Panc1 (cell line): ENCODE measurements around the gene CSNK2A2. TPM values are rescaled to one million over a fixed set of nuclear protein-coding genes. Genes with fewer than 3 reads are reported as not detected.

Source experiments
- ATAC-seq: fragments of 200-7000 bp; cut with Tn5 transposase; 2 replicates; pipeline ENCODE4 v1.9.1; 2020; ENCODE audit warnings: mild to moderate bottlenecking, moderate library complexity
- BruUV-seq: library from RNA; stranded (reverse); fragments of 400-500 nt; replicated peaks from 2 replicates; lab custom pipeline; 2021; lab: Mats Ljungman, UMichigan
- CTCF ChIA-PET: fragments of 300-600 bp; sonication (Branson Sonifier 250); formaldehyde crosslinking; loops from one replicate; lab custom pipeline; 2022; ENCODE audit warnings: antibody characterized with exemption; lab: Charles Lee
- POLR2A ChIA-PET: fragments of 300-600 bp; sonication (Branson Sonifier 250); formaldehyde crosslinking; loops from one replicate; lab custom pipeline; 2022; ENCODE audit warnings: antibody characterized with exemption; lab: Charles Lee
- DNase-seq: peaks from one replicate; pipeline ENCODE4 v3.0.0-alpha.2; 2010; ENCODE audit warnings: low read depth, low spot score
- H3K27ac ChIP-seq: 2 replicates; pipeline ENCODE4 v1.5.1; 2011; ENCODE audit warnings: mild to moderate bottlenecking, low read length, inconsistent platforms
- H3K27me3 ChIP-seq: fragments of 200-500 bp; sonication (Bioruptor generic); 2 replicates; pipeline ENCODE4 v1.6.0; 2014; ENCODE audit warnings: low read length, inconsistent platforms; ENCODE audit not compliant: control insufficient read depth, insufficient read depth
- H3K36me3 ChIP-seq: fragments of 200-500 bp; sonication (Bioruptor generic); 2 replicates; pipeline ENCODE4 v1.5.1; 2014; ENCODE audit warnings: inconsistent platforms, mild to moderate bottlenecking, low read length, moderate library complexity; ENCODE audit not compliant: control insufficient read depth, insufficient read depth
- H3K4me1 ChIP-seq: 2 replicates; pipeline ENCODE4 v1.5.1; 2011; ENCODE audit warnings: inconsistent platforms, mild to moderate bottlenecking, low read length, moderate library complexity; ENCODE audit not compliant: control insufficient read depth, insufficient read depth
- H3K4me3 ChIP-seq, 2 experiments: 2 replicates each; pipeline ENCODE4 v1.5.1; 2011 to 2012; ENCODE audit warnings: low read depth in 2 of 2, low read length in 2 of 2, mild to moderate bottlenecking in 2 of 2, inconsistent platforms in 1 of 2, moderate library complexity in 1 of 2
- H3K9me3 ChIP-seq: fragments of 200-500 bp; sonication (Bioruptor generic); 2 replicates; pipeline ENCODE4 v1.5.1; 2014; ENCODE audit warnings: low read depth, mild to moderate bottlenecking, inconsistent platforms, low read length, moderate library complexity; ENCODE audit not compliant: control insufficient read depth, insufficient read depth
- CTCF ChIP-seq: fragments of 450-650 bp; IDR thresholded peaks from 2 replicates; pipeline ENCODE4 v1.5.1; 2017; ENCODE audit warnings: mild to moderate bottlenecking
- POLR2AphosphoS5 ChIP-seq: IDR thresholded peaks from 2 replicates; pipeline ENCODE4 v1.6.1; 2012; ENCODE audit warnings: mild to moderate bottlenecking, low read depth, low read length, moderate library complexity
- SIN3A ChIP-seq: IDR thresholded peaks from 2 replicates; pipeline ENCODE4 v1.6.1; 2012; ENCODE audit warnings: low read depth, mild to moderate bottlenecking, low read length, moderate library complexity, borderline replicate concordance; ENCODE audit not compliant: insufficient read depth
- TCF7L2 ChIP-seq: IDR thresholded peaks from 2 replicates; pipeline ENCODE4 v1.6.1; 2011; ENCODE audit warnings: mild to moderate bottlenecking, low read depth, low read length, inconsistent platforms
- in situ Hi-C: cut with HindIII; loops from 2 replicates; pipeline ENCODE4 v1.10.0; 2016; ENCODE audit warnings: low sequenced_read_pairs, low pct_unique_long_range_greater_than_20kb
- intact Hi-C: fragments of 100-400 bp; cut with micrococcal nuclease; formaldehyde crosslinking; loops from one replicate; pipeline ENCODE4 v1.10.0; 2022; ENCODE audit not compliant: unreplicated experiment
- total RNA-seq: library from RNA; stranded (reverse); gene quantifications from one replicate; pipeline ENCODE4 v1.2.1, GENCODE V29; 2021; ENCODE audit not compliant: unreplicated experiment
- TF ChIP-seq, protein P1 (sequence below), 2 experiments: IDR thresholded peaks; 2 replicates each; pipeline ENCODE4 v1.6.1; 2011 to 2012; ENCODE audit warnings: low read depth in 2 of 2, control low read depth in 1 of 2, low read length in 1 of 2, mild to moderate bottlenecking in 1 of 2, moderate library complexity in 1 of 2; ENCODE audit not compliant: insufficient read depth in 1 of 2

The CSNK2A2 gene
- total RNA-seq, 1 experiment from 2014 or later, result 60.9 TPM

GRCh38 chr16:58235663-58236062 lies 37.8 kb upstream of the CSNK2A2 start:
- Histone ChIP-seq H3K36me3 (no peaks in the 10 kb centered on the region), H3K27ac (no peak overlapping the region), H3K4me3 (peak overlapping the region in 1 of 2 experiments; percentile 64; a peak in 3 of 4 replicates), H3K4me1 (0 out of 2 replicates have a peak, but pooled peaks cover 3% of the 10 kb centered on the region), H3K27me3 (peaks cover 7% of the 10 kb centered on the region; the same call in 1 of the 2 replicates), H3K9me3 (no peaks in the 10 kb centered on the region)
- no peak for ATAC-seq
- BruUV-seq, result no TSS peak
- no peak for TF ChIP-seq POLR2AphosphoS5
- TF ChIP-seq, protein P1, sequence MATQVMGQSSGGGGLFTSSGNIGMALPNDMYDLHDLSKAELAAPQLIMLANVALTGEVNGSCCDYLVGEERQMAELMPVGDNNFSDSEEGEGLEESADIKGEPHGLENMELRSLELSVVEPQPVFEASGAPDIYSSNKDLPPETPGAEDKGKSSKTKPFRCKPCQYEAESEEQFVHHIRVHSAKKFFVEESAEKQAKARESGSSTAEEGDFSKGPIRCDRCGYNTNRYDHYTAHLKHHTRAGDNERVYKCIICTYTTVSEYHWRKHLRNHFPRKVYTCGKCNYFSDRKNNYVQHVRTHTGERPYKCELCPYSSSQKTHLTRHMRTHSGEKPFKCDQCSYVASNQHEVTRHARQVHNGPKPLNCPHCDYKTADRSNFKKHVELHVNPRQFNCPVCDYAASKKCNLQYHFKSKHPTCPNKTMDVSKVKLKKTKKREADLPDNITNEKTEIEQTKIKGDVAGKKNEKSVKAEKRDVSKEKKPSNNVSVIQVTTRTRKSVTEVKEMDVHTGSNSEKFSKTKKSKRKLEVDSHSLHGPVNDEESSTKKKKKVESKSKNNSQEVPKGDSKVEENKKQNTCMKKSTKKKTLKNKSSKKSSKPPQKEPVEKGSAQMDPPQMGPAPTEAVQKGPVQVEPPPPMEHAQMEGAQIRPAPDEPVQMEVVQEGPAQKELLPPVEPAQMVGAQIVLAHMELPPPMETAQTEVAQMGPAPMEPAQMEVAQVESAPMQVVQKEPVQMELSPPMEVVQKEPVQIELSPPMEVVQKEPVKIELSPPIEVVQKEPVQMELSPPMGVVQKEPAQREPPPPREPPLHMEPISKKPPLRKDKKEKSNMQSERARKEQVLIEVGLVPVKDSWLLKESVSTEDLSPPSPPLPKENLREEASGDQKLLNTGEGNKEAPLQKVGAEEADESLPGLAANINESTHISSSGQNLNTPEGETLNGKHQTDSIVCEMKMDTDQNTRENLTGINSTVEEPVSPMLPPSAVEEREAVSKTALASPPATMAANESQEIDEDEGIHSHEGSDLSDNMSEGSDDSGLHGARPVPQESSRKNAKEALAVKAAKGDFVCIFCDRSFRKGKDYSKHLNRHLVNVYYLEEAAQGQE (IDR thresholded peaks at IDR 0.05; ENCODE audit: insufficient read depth in 1 of 2, low read depth in 2 of 2, low read length in 1 of 2), result no peak
- TF ChIP-seq CTCF, result no peak
- TF ChIP-seq TCF7L2, result no peak
- TF ChIP-seq SIN3A, result no peak
- intact Hi-C loops (no loop called here), in situ Hi-C loops (no loop called here)
- ChIA-PET CTCF (no interaction called here), POLR2A (no interaction called here)
- no peak for DNase-seq

DNA sequence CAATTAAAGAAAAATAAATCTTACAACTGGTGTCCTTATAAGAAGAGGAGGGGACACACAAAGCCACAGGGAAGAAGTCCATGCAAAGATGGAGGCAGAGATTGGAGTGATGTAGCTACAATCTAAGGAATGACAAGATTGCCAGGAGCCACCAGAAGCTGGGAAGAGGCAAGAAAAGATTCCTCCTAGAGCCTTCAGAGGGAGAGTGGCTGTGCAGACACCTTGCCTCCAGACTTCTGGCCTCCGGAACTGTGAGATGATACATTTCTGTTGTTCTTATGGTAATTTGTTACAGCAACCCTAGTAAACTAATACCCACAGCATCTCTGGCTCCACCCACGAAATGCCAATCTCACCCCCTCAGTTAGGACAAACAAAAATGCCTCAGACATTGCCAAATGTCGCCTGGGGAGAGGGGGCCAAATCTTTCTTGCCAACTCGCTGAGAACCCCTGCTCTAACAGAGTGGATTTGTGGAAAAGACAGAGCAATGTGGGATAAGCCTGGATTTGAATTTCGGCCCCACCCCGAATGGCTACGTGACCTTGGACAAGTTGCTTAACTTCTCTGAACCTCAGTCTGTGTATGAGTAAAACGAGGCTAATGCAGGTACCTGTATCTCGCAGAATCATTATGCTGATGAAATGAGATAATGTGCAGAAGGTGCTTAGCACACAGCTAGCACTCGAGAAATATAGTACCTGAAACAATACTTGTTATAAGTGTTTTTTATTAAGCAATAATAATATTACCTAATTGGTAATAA lies 37.1 kb upstream of the CSNK2A2 start:
- in situ Hi-C loops, result no loop called here
- no peak for DNase-seq
- POLR2A ChIA-PET, result no interaction called here
- H3K4me3 ChIP-seq, result no peak overlapping the region
- H3K27ac ChIP-seq, result no peak overlapping the region
- BruUV-seq, result no TSS peak
- no peak for ATAC-seq
- peaks cover 5% of the 10 kb centered on the region; the same call in 1 of the 2 replicates for H3K27me3 ChIP-seq
- CTCF ChIA-PET, result no interaction called here
- TF ChIP-seq POLR2AphosphoS5, result no peak
- no peak for TF ChIP-seq SIN3A
- no peak for TF ChIP-seq TCF7L2
- TF ChIP-seq CTCF, result no peak
- TF ChIP-seq, protein P1 (IDR thresholded peaks at IDR 0.05; ENCODE audit: insufficient read depth in 1 of 2, low read depth in 2 of 2, low read length in 1 of 2), result no peak
- H3K36me3 ChIP-seq, result no peaks in the 10 kb centered on the region
- 0 out of 2 replicates have a peak, but pooled peaks cover 3% of the 10 kb centered on the region for H3K4me1 ChIP-seq
- intact Hi-C loops, result no loop called here
- H3K9me3 ChIP-seq, result no peaks in the 10 kb centered on the region
